ENCODE results near the gene FAM83F.

Gene FAM83F

DNA sequence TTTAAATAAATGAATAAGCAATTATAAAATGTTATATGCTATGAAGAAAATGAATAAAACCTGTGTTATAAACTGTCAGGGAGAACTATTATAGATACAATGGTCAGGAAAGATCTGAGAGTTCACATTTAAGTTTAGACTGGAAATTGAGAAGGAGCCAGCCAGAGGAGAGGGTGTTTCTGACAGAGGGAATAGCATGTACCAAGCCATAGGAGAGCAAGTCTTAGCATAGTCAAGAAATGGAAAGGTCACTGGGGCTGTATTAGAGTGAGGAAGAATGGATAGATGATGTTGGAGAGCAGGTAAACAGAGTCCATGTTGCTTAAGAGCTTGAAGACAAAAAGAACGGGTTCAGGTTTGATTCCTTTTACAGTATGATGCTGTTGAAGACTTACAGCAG, 87.4 kb downstream of the FAM83F start:
- TF ChIP-seq POLR2AphosphoS5 (IDR thresholded peaks at IDR 0.05; ENCODE audit: low read depth, low read length): no peak
- TF ChIP-seq SIN3A (IDR thresholded peaks at IDR 0.05; ENCODE audit: borderline replicate concordance, insufficient read depth, low read length): no peak
- no peak for TF ChIP-seq REST (IDR thresholded peaks at IDR 0.05; ENCODE audit: insufficient read depth in 1 of 2, low read depth in 2 of 2, low read length in 2 of 2)
- no peak for TF ChIP-seq FOXP2 (optimal IDR thresholded peaks at IDR 0.05; ENCODE audit: borderline replicate concordance, extremely low read depth, extremely low read length, insufficient read depth)
- TF ChIP-seq TAF1 (IDR thresholded peaks at IDR 0.05; ENCODE audit: borderline replicate concordance, insufficient read depth, low read length): no peak

- no peak for TF ChIP-seq POLR2AphosphoS5 (IDR thresholded peaks at IDR 0.05; ENCODE audit: low read depth, low read length)
- no peak for TF ChIP-seq SIN3A (IDR thresholded peaks at IDR 0.05; ENCODE audit: borderline replicate concordance, insufficient read depth, low read length)
- no peak for TF ChIP-seq REST (IDR thresholded peaks at IDR 0.05; ENCODE audit: insufficient read depth in 1 of 2, low read depth in 2 of 2, low read length in 2 of 2)
- no peak for TF ChIP-seq FOXP2 (optimal IDR thresholded peaks at IDR 0.05; ENCODE audit: borderline replicate concordance, extremely low read depth, extremely low read length, insufficient read depth)
- TF ChIP-seq TAF1 (IDR thresholded peaks at IDR 0.05; ENCODE audit: borderline replicate concordance, insufficient read depth, low read length): no peak
These were observed 89.0 kb downstream of the FAM83F start for GRCh38 chr22:40083794-40084193.

- TF ChIP-seq POLR2AphosphoS5 (IDR thresholded peaks at IDR 0.05; ENCODE audit: low read depth, low read length) (no peak), TAF1 (IDR thresholded peaks at IDR 0.05; ENCODE audit: borderline replicate concordance, insufficient read depth, low read length) (no peak), FOXP2 (optimal IDR thresholded peaks at IDR 0.05; ENCODE audit: borderline replicate concordance, extremely low read depth, extremely low read length, insufficient read depth) (no peak), SIN3A (IDR thresholded peaks at IDR 0.05; ENCODE audit: borderline replicate concordance, insufficient read depth, low read length) (no peak), REST (IDR thresholded peaks at IDR 0.05; ENCODE audit: insufficient read depth in 1 of 2, low read depth in 2 of 2, low read length in 2 of 2) (no peak)
These were observed 89.5 kb downstream of the FAM83F start for GRCh38 chr22:40084246-40084645.

GRCh38 chr22:40088818-40089217, 94.1 kb downstream of the FAM83F start:
- TF ChIP-seq FOXP2 (optimal IDR thresholded peaks at IDR 0.05; ENCODE audit: borderline replicate concordance, extremely low read depth, extremely low read length, insufficient read depth): no peak

All from PFSK-1 (cell line).